Medulla oblongata (tissue), 1 donor: Measurements from ENCODE around the gene OR2A2.
A peak's percentile ranks its signal among the peaks of the same experiment; 100 is the strongest.
"Not testable (repeated sequence)": the region's sequence is repeated elsewhere in the genome, so short reads cannot be mapped to it uniquely, and the experiment has no call there.

ENCODE experiments used
- DNase-seq: peaks from one replicate; pipeline ENCODE4 v3.0.0-alpha.2; 2015; ENCODE audit errors: extremely low spot score

OR2A2 gene

DNA sequence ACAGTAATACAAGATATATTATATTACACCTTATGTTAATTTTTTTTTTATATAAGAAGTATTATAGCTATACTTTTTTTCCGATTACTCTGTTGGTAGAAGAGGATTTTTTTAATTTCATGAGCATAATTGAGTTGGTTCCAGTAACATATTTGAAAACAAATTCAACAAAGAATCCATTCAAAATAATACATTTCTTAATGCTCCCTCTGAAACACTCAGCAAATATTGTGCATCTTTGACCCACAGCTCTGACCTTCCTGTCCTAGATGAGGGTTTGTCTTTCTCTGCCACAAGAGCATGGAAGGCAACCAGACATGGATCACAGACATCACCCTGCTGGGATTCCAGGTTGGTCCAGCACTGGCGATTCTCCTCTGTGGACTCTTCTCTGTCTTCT is at the start of gene OR2A2:
Gene OR2A2, plus strand, starts transcription at position 301 of the 400 bp plus-strand sequence. Its CDS starts 0 bp downstream, at position 301.
- no peak for DNase-seq

- no peak for DNase-seq
Measured at GRCh38 chr7:144063710-144064109, 45.7 kb upstream of the OR2A2 start.

DNA sequence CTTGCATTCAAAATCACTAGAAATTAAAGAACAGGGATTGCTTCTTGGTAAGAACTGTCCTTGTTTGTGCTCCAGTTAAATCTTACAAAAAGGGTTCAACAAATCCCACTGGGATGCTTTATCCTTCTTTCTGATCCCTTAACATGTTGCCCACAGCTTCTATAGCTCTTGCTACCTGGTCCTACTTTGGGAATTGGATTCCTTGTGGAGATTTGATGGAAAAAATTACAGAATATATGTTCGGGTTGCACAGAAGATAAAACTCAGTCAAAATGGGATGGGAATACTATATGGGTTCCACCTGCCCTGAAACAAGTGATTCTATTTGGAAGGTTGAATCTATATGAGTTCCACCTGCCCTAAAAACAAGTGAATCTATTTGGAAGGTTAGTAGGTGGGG is 39.9 kb upstream of the OR2A2 start, which contains the start of gene OR2A25:
Gene OR2A25, plus strand, starts transcription at position 301 of the 400 bp plus-strand sequence. CDS start 4,409 bp downstream, outside the sequence.
- DNase-seq, result no peak

- DNase-seq, result no peak
Measured at GRCh38 chr7:144069953-144070352, 39.4 kb upstream of the OR2A2 start.

DNA sequence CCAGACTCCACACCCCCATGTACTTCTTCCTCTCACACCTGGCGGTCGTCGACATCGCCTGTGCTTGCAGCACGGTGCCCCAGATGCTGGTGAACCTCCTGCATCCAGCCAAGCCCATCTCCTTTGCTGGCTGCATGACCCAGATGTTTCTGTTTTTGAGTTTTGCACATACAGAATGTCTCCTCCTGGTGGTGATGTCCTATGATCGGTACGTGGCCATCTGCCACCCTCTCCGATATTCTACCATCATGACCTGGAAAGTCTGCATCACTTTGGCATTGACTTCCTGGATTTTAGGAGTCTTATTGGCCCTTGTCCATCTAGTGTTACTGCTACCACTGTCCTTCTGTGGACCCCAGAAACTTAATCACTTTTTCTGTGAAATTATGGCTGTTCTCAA is 35.0 kb upstream of the OR2A2 start:
- no peak for DNase-seq

GRCh38 chr7:144085978-144086377 is 23.4 kb upstream of the OR2A2 start, which contains the start of gene OR2A12:
Gene OR2A12, plus strand, starts transcription at chr7:144086278. Its CDS starts 8,830 bp downstream, at chr7:144095108.
- DNase-seq, result no peak

DNA sequence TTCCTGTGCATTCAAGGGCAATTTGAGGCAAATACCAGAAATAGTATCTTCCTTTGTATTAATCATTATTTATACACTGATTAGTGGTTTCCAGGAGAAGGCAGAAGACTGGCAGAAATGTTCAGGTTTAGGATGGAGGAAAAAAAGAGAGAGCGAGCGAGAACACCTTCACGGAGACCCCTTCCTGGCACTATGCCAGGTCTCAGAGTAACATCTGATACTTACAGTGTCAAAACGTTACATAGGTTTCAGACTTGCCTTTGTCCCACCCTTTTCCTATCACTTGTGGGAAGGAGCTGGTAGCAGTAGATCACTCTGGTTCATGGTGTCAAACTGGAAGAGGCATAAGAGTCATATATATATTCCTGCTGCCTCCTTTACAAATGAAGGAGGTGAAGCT is 22.7 kb upstream of the OR2A2 start:
- DNase-seq, result no peak

DNA sequence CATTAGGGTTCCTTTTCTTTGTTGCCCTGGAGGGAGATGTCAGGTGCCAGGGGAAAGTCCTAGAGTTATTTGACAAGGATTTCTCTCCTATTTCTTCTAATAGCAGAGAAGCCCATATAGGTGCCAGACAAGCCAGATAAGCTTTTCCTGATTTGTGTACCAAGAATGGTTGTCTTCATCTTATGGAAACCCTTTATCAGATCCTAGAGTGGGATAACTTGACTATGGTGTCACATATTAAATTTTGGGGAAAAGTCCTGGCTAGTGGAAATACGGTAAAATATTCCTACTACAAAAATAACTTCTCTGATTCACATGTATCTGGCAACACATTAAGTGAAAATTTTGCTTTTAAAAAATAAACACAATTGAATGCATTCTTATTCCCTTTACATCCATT is 22.2 kb upstream of the OR2A2 start:
- no peak for DNase-seq

DNA sequence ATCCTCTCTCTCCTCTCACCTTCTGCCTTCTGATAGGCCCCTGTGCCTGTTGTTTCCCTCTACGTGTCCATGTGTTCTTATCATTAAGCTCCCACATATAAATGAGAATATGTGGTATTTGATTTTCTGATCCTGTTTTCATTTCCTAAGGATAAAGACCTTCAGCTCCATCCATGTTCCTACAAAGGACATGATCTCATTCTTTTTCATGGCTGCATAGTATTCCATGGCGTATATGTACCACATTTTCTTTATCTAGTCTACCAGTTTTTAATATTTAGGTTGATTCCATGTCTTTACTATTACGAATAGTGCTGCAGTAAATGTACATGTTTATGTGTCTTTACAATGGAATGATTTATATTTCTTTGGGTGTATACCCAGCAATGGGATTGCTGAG is 18.7 kb upstream of the OR2A2 start:
- DNase-seq, result no peak

- no peak for DNase-seq
Measured at GRCh38 chr7:144098776-144099175, 10.6 kb upstream of the OR2A2 start.

- no peak for DNase-seq
Measured at GRCh38 chr7:144100607-144101006, 8.8 kb upstream of the OR2A2 start.

- no peak for DNase-seq
Measured at GRCh38 chr7:144102041-144102440, 7.3 kb upstream of the OR2A2 start.

DNA sequence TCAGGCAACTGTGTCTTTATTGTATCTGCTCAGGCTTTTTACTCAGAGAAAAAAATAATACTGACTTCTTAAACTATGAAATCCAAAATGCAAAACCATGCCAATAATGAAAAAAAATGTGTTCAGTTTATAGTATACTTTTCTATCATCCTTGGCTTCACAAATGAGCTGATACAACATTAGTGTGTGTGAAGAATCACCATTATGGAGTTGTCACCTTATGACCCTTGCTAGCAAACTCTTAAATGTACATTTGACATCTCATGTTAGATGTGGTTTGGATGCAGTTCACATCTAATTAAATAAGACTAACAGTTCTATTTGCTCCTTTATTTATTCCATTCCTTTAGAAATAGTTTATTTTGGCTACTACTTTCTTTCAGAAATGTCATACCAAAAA is 4.2 kb upstream of the OR2A2 start:
- no peak for DNase-seq

GRCh38 chr7:144110272-144110671 is 889 bp downstream of the OR2A2 start:
- DNase-seq, result no peak

DNA sequence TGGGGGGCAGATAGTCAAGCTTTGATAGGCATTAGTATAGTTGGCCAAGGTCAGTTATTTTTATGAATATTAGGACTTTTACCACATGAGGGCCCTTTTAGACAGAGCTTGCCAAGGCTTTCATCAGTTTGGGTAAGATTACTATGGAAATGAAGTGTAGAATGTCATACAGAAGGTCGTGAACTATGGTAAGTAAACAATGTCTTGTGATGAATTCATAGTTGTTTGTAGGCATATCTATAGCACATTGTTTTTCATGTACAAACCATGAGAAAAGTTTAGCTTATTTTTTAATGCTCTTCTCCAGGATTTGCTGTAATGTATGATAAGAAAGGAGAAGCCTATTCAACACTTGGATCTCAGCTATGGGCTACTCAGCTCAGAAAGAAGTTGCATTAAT is 4.3 kb downstream of the OR2A2 start:
- no peak for DNase-seq

GRCh38 chr7:144118341-144118740 is 9.0 kb downstream of the OR2A2 start:
- DNase-seq, result no peak

- no peak for DNase-seq
Measured at GRCh38 chr7:144122876-144123275, 13.5 kb downstream of the OR2A2 start, which contains the start of gene OR2A14. Gene OR2A14, plus strand, starts transcription at chr7:144123176. Its CDS starts 5,937 bp downstream, at chr7:144129113.

- peak; percentile 62 for DNase-seq
Measured at GRCh38 chr7:144127714-144128334, 18.4 kb downstream of the OR2A2 start.

DNA sequence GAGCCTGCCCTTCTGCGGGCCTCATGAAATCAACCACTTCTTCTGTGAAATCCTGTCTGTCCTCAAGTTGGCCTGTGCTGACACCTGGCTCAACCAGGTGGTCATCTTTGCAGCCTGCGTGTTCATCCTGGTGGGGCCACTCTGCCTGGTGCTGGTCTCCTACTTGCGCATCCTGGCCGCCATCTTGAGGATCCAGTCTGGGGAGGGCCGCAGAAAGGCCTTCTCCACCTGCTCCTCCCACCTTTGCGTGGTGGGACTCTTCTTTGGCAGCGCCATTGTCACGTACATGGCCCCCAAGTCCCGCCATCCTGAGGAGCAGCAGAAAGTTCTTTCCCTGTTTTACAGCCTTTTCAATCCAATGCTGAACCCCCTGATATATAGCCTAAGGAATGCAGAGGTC is 20.2 kb downstream of the OR2A2 start:
- not testable (repeated sequence) for DNase-seq

DNA sequence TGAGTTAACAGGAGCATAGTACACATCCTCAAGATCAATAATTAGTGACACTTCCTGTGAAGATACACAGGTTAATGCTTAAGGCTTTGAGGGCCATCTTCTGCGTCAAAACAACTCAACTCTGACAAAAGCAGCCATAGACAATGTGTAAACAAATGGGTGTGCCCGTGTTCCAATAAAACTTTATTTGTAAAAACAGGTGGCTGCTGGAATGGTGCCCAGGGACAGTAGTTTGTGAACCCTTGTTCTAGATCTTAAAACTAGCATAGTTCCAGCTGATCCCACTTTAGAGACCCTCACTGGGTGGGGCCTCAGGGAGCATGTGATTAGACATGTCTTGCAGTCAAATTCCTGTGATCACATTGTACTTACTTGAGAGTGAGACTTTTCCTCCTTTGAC is 21.3 kb downstream of the OR2A2 start:
- DNase-seq, result no peak

DNA sequence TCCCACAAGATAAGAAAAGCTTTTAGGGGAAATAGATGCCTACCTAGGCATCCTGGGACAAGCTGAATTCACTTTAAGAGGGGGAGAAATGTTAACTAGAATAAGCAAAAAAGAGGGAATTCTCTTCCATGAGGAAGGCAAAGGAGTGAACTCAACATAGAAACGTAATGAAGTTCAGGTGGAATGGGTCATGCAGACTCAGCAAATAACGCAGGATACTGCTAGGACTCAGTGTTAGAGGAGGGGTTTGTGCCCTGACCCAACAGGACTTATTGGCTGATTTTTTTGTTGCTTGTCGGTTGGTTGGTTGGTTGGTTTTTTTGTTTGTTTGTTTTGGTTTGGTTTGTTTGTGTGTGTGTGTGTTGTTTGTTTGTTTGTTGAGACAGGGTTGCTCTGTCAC is 22.9 kb downstream of the OR2A2 start:
- DNase-seq, result no peak

DNA sequence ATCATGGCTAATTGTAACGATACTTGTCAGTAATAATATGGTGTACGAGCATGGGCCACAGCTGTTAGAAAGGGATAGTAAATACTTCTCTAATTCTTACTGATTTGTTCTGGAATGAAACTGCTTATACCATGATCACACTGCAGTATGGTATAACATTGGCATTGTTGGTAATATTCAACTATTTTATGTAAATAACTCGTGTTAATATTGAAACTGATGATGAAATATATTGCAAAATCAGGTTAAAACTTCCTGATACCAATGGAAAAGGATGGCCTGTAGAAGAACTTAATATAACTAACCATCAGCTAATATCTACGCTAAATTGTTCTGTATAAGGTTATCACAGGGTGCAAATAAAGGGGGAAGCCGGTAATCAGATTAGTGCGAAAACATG is 23.9 kb downstream of the OR2A2 start:
- no peak for DNase-seq

GRCh38 chr7:144134116-144134515 is 24.7 kb downstream of the OR2A2 start:
- DNase-seq, result no peak

DNA sequence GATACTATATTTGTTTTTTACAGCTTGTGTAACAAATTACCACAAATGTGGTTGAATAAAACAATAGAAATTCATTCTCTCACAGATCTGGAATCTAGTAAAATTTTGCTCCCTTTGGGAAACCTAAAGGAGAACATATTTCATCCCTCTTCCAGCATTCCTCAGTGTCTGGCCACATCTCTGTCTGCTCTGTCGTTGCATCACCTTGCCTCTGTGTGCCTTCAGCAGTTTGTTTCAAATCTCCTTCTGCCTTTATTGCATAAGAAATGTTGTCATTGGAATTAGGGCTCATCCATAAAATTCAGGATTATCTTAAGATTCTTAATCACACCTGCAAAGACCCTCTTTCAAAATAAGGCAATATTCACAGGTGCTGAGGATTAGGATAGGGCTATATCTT is 28.1 kb downstream of the OR2A2 start:
- DNase-seq, result no peak
